OCI-LY7 (cell line): ENCODE data around the gene ATXN1.

Experiments
- EZH2phosphoT487 ChIP-seq: fragments of 200-600 bp; sonication (generic); IDR thresholded peaks from 2 replicates; pipeline ENCODE4 v1.6.1; 2018; ENCODE audit warnings: low read depth, borderline replicate concordance, mild to moderate bottlenecking, mixed run types, antibody characterized with exemption, low read length, moderate library complexity, mixed read lengths
- TF ChIP-seq, protein P1 (sequence below): fragments of 200-600 bp; sonication (generic); conservative IDR thresholded peaks from 2 replicates; pipeline ENCODE4 v1.5.1; 2014; ENCODE audit warnings: mild to moderate bottlenecking, antibody characterized with exemption, low read length, moderate library complexity, mixed read lengths

DNA sequence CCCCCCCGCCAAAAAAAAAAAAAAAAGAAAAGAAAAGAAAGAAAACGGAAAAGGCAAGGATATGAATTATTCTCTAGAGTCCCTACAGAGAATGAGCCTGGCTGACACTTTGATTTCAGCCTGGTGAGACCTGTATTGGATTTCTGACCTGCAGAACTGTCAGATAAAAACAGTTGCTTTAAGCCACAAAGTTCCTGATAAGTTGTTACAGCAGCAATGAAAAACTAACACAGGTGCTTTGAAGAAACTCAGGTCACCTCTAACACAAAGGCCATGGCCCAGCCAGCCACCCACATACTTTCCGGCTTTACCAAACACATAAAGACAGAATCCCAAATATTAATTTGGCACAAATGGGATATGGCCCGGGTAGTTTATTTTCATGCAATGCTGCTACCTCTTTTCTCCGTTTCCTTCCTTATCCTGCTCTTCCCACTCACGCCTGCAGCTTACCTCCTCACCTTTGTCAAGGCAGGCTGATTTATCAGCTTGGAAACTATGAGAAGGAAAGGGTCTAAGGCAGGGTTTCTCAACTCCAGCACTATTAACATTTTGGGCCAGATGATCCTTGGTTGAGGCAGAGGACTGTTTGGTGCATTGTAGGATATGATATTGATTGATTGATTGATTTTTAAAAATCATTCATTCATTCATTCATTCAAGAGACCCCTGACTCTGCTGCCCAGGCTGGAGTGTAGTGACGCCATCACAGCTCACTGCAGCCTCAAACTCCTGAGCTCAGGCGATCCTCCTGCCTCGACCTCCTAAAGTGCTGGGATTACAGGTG lies 88.1 kb downstream of the ATXN1 start:
- TF ChIP-seq, protein P1, sequence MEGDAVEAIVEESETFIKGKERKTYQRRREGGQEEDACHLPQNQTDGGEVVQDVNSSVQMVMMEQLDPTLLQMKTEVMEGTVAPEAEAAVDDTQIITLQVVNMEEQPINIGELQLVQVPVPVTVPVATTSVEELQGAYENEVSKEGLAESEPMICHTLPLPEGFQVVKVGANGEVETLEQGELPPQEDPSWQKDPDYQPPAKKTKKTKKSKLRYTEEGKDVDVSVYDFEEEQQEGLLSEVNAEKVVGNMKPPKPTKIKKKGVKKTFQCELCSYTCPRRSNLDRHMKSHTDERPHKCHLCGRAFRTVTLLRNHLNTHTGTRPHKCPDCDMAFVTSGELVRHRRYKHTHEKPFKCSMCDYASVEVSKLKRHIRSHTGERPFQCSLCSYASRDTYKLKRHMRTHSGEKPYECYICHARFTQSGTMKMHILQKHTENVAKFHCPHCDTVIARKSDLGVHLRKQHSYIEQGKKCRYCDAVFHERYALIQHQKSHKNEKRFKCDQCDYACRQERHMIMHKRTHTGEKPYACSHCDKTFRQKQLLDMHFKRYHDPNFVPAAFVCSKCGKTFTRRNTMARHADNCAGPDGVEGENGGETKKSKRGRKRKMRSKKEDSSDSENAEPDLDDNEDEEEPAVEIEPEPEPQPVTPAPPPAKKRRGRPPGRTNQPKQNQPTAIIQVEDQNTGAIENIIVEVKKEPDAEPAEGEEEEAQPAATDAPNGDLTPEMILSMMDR: no peak
- no peak for TF ChIP-seq EZH2phosphoT487
